ENCODE results near the gene DCTN3. TPM values are rescaled to one million over a fixed set of nuclear protein-coding genes. Genes with fewer than 3 reads are reported as not detected.

DCTN3 gene
- total and polyA plus RNA-seq, 10 of the 15 experiments (the other 5 are each of a cell fraction or from before 2014, with no cell fraction given), result 19.0 to 120 (median 71.8) TPM

DNA sequence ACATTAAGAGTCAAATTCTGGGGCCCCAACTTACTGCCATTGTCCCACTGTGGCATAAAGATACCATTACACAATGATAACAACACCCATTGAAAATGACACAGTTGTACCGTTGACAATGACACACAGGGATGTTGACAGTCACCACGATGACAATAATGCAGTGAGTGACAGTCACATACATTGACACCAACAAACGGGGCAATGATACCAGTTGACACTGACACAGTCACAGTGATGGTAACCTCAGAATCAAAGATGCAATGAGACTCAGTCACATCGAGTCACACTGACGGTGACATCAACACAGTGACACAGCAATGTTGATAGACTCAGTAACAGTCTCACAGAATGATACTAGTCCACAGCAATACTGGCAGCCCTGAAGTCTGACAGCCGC, 47.7 kb downstream of the DCTN3 start:
- Histone ChIP-seq H4K20me1 (ENCODE audit: control insufficient read depth, insufficient read depth) (peaks cover 3% of the 10 kb centered on the region; the same call in 1 of the 2 replicates), H3K4me2 (ENCODE audit: control insufficient read depth, insufficient read depth) (no peak overlapping the region), H3K36me3 (ENCODE audit: control insufficient read depth in 2 of 2, insufficient read depth in 2 of 2, low read length in 1 of 2) (no peaks in the 10 kb centered on the region), H3K27ac (ENCODE audit: control insufficient read depth, insufficient read depth) (no peak overlapping the region), H2AFZ (ENCODE audit: control insufficient read depth, low read depth, low read length) (no peak overlapping the region), H3K4me1 (ENCODE audit: control insufficient read depth, insufficient read depth, low read length) (no peaks in the 10 kb centered on the region), H3K27me3 (replicated peaks in 1 of 2; ENCODE audit: control insufficient read depth in 2 of 2, insufficient read depth in 2 of 2, low read length in 1 of 2) (peaks cover 5 to 8% of the 10 kb centered on the region in 2 experiments; a peak in 3 of 4 replicates), H3K9ac (ENCODE audit: control insufficient read depth, insufficient read depth, low read length) (no peak overlapping the region), H3K79me2 (ENCODE audit: control insufficient read depth, insufficient read depth, low read length) (no peaks in the 10 kb centered on the region), H3K4me3 (no peak overlapping the region), H3K9me3 (replicated peaks; ENCODE audit: control insufficient read depth, insufficient read depth, low read length) (no peaks in the 10 kb centered on the region)
- FAIRE-seq (no peak), ATAC-seq (no peak), DNase-seq (ENCODE audit: low read depth, low spot score) (no peak)
- in situ Hi-C loops (cut with MboI), result no loop called here
- ChIA-PET RAD21 (ENCODE audit: unreplicated experiment) (no interaction called here), POLR2A (no interaction called here), CTCF (no interaction called here), SMC1A (ENCODE audit: uncharacterized antibody, unreplicated experiment) (no interaction called here)
- BruUV-seq (replicated peaks), result no TSS peak
- intact Hi-C loops (cut with micrococcal nuclease; ENCODE audit: unreplicated experiment), result no loop called here
- 37% methylated on average over 6 of the region's 6 CpGs for WGBS (ENCODE audit: insufficient coverage, insufficient replicate concordance, low lambda C conversion rate, missing lambda C conversion rate)
- no peak for TF ChIP-seq SUZ12 (IDR thresholded peaks at IDR 0.05; ENCODE audit: unreplicated experiment)
- TF ChIP-seq PML (IDR thresholded peaks at IDR 0.05; ENCODE audit: low read length), result no peak
- TF ChIP-seq PAX5 (IDR thresholded peaks at IDR 0.05; ENCODE audit: borderline replicate concordance, low read depth, low read length), result no peak
- TF ChIP-seq, protein P1, sequence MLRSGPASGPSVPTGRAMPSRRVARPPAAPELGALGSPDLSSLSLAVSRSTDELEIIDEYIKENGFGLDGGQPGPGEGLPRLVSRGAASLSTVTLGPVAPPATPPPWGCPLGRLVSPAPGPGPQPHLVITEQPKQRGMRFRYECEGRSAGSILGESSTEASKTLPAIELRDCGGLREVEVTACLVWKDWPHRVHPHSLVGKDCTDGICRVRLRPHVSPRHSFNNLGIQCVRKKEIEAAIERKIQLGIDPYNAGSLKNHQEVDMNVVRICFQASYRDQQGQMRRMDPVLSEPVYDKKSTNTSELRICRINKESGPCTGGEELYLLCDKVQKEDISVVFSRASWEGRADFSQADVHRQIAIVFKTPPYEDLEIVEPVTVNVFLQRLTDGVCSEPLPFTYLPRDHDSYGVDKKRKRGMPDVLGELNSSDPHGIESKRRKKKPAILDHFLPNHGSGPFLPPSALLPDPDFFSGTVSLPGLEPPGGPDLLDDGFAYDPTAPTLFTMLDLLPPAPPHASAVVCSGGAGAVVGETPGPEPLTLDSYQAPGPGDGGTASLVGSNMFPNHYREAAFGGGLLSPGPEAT (IDR thresholded peaks at IDR 0.05; ENCODE audit: low read depth), result no peak
- TF ChIP-seq, protein P2, sequence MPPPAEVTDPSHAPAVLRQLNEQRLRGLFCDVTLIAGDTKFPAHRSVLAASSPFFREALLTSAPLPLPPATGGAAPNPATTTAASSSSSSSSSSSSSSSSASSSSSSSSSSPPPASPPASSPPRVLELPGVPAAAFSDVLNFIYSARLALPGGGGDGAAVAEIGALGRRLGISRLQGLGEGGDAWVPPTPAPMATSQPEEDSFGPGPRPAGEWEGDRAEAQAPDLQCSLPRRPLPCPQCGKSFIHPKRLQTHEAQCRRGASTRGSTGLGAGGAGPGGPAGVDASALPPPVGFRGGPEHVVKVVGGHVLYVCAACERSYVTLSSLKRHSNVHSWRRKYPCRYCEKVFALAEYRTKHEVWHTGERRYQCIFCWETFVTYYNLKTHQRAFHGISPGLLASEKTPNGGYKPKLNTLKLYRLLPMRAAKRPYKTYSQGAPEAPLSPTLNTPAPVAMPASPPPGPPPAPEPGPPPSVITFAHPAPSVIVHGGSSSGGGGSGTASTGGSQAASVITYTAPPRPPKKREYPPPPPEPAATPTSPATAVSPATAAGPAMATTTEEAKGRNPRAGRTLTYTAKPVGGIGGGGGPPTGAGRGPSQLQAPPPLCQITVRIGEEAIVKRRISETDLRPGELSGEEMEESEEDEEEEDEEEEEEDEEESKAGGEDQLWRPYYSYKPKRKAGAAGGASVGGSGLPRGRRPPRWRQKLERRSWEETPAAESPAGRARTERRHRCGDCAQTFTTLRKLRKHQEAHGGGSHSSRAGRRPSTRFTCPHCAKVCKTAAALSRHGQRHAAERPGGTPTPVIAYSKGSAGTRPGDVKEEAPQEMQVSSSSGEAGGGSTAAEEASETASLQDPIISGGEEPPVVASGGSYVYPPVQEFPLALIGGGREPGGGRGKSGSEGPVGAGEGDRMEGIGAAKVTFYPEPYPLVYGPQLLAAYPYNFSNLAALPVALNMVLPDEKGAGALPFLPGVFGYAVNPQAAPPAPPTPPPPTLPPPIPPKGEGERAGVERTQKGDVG (CRISPR knock-in tag; IDR thresholded peaks at IDR 0.05), result no peak
- no peak for TF ChIP-seq NFYA (IDR thresholded peaks at IDR 0.05; ENCODE audit: borderline replicate concordance, low read depth, low read length)
- TF ChIP-seq FOS (IDR thresholded peaks at IDR 0.05; ENCODE audit: borderline replicate concordance, extremely low read depth, insufficient read length), result no peak
- TF ChIP-seq MYC (IDR thresholded peaks at IDR 0.05; ENCODE audit: insufficient read depth, insufficient read length, insufficient replicate concordance, low read length, severe bottlenecking), result no peak
- no peak for TF ChIP-seq RUNX3 (IDR thresholded peaks at IDR 0.05; ENCODE audit: low read length)
- TF ChIP-seq POLR2A (IDR thresholded peaks at IDR 0.05; ENCODE audit: low read depth, low read length), result no peak
- no peak for TF ChIP-seq NBN (IDR thresholded peaks at IDR 0.05)
- TF ChIP-seq IKZF2 (IDR thresholded peaks at IDR 0.05), result no peak
- TF ChIP-seq, protein P3, sequence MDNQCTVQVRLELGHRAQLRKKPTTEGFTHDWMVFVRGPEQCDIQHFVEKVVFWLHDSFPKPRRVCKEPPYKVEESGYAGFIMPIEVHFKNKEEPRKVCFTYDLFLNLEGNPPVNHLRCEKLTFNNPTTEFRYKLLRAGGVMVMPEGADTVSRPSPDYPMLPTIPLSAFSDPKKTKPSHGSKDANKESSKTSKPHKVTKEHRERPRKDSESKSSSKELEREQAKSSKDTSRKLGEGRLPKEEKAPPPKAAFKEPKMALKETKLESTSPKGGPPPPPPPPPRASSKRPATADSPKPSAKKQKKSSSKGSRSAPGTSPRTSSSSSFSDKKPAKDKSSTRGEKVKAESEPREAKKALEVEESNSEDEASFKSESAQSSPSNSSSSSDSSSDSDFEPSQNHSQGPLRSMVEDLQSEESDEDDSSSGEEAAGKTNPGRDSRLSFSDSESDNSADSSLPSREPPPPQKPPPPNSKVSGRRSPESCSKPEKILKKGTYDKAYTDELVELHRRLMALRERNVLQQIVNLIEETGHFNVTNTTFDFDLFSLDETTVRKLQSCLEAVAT (IDR thresholded peaks at IDR 0.05), result no peak
- no peak for TF ChIP-seq KDM1A (IDR thresholded peaks at IDR 0.05; ENCODE audit: borderline replicate concordance)
- TF ChIP-seq, protein P4, sequence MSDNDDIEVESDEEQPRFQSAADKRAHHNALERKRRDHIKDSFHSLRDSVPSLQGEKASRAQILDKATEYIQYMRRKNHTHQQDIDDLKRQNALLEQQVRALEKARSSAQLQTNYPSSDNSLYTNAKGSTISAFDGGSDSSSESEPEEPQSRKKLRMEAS (IDR thresholded peaks at IDR 0.05; ENCODE audit: low read depth, low read length), result no peak

Measured in GM12878 (cell line).